Fibroblast of skin of left biceps (primary cell): Measurements from ENCODE around the gene KRTAP9-3.
"Not testable (repeated sequence)": the region's sequence is repeated elsewhere in the genome, so short reads cannot be mapped to it uniquely, and the experiment has no call there.

Source experiments
- DNase-seq, 2 experiments: peaks; one replicate each; pipeline ENCODE4 v3.0.0-alpha.2; 2013; ENCODE audit warnings: low read depth in 2 of 2

The KRTAP9-3 gene

GRCh38 chr17:41249637-41250240, 17.5 kb downstream of the KRTAP9-3 start, which contains the start of gene KRTAP9-4:
Gene KRTAP9-4, plus strand, starts transcription at chr17:41249687. Its CDS starts 34 bp downstream, at chr17:41249721.
- not testable (repeated sequence) for DNase-seq

- no peak for DNase-seq
Measured at GRCh38 chr17:41251261-41251660, 19.0 kb downstream of the KRTAP9-3 start.

- no peak for DNase-seq
Measured at GRCh38 chr17:41254861-41255260, 22.6 kb downstream of the KRTAP9-3 start.

- DNase-seq: not testable (repeated sequence)
Measured at GRCh38 chr17:41255381-41256290, 23.4 kb downstream of the KRTAP9-3 start, which contains the start of gene KRTAP9-9. Gene KRTAP9-9, plus strand, starts transcription at chr17:41255384.

DNA sequence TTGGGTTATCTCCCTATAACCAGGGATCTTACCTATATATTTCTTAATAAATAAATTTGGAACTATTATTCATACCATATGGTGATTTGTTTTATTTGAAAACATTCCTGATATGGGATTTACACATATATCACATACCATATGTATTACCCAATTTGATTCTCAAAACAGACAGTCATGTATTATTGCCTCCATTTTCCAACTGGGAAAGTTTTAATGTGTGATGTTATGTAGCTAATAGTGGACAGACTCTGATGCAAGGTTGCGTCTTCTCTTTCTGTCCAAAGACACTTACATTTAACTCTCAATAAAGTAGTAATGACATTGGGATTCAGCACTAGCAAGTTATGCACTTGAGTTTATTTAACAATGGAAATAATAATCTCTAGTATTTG, 24.0 kb downstream of the KRTAP9-3 start:
- peak; percentile 33 to 45 for DNase-seq

GRCh38 chr17:41258406-41258805, 26.2 kb downstream of the KRTAP9-3 start:
- no peak for DNase-seq

GRCh38 chr17:41263212-41263611, 31.0 kb downstream of the KRTAP9-3 start:
- no peak for DNase-seq

GRCh38 chr17:41264599-41264998, 32.4 kb downstream of the KRTAP9-3 start:
- DNase-seq: no peak

DNA sequence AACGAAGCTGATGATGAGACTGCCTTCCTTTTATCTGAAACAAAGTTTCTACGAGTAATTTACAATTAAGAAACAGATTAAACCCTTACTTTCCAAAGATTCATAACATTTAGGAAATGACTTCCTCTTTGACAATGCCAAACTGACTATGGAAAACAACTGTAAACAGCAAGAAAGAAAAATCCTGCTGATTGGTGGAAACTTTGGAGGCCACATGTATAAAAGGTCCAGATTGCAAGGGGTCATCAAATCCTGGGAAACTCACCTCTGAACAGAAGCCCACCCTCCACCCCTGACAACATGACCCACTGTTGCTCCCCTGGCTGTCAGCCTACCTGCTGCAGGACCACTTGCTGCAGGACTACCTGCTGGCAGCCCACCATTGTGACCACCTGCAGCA, 32.8 kb downstream of the KRTAP9-3 start, which contains the start of gene KRTAP9-6:
KRTAP9-6 (plus strand) TSS at position 301 of the 400 bp plus-strand sequence; CDS start at position 301, 0 bp downstream.
- DNase-seq: no peak

DNA sequence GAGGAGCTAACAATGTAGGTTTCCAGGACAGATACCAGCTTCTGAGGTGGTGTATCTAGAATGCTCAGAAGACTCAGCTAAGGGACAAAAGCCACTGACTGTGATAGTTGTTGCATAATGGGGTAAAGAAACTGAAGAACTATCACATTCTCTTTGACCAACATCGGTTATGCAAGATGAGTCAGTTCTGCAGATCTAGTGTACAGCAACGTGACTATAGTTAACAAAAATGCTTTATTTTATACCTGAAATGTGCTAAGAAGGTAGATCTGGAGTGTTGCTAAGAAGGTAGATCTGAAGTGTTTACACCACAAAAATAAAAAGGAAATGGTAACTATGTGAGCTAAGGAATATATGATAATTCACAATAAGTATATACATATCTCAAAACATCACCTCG, 35.5 kb downstream of the KRTAP9-3 start:
- DNase-seq: no peak

DNA sequence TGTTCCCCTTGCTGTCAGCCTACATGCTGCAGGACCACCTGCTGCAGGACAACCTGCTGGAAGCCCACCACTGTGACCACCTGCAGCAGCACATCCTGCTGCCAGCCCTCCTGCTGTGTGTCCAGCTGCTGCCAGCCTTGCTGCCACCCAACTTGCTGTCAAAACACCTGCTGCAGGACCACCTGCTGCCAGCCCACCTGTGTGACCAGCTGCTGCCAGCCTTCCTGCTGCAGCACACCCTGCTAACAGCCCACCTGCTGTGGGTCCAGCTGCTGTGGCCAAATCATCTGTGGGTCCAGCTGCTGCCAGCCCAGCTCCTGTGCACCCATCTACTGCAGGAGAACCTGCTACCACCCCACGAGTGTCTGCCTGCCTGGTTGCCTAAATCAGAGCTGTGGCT, 39.1 kb downstream of the KRTAP9-3 start:
- DNase-seq: not testable (repeated sequence)

DNA sequence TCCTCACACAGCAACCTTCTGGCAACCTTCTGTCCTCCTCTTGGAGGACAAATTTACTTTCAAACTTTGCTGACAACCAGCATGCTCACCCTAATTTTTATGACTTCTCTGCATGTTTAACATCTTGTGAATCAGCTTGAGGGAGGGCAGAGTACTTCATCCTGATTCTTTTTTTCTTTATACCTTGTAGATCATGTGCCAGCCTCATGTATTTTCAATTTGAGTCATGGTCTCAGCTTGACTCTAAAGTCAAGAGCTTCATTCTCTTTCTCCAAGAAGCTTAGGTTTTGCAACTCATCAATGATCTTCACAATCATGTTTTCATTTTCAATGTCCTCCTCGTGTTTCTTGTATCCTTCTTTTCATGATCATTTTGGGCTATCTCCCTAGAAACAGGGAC, 39.6 kb downstream of the KRTAP9-3 start:
- DNase-seq: no peak

GRCh38 chr17:41275648-41276190, 43.5 kb downstream of the KRTAP9-3 start, which contains the start of gene KRTAP9-7:
Gene KRTAP9-7, plus strand, starts transcription at chr17:41275698. Its CDS starts 0 bp downstream, at chr17:41275698.
- not testable (repeated sequence) for DNase-seq

DNA sequence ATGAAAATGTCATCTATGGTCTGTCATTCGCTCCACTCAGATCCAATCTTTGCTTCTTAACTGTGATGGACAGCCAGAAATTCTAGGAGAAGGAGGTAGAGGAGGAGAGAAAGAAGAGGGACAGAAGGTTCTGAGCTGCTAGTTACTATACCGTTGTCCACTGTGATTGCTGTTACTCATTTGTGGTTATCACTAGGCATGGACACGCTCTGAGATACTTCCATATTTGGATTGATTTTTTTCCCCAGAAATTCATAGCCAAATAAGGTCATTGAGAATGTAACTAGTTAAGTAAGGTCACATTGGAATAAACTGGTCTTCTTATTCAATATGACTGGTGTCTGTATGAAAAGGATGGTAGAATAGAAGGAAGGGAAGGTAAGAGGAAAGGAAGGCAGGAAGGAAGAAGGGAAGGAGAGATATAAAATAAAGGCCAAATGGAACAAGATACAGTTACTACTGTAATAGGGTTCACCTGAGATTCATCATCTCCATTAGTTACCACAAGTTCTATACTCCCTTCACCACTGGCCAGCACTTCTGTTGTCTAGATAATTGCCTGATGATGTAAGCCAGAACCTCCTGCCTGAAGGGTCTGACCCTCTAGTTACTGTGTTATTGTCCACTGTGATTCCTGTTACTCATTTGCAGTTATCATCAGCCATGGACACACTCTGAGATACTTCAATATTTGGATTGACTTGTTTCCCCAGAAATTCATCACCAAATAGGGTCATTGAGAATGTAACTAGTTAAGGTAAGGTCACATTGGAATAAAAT, 46.1 kb downstream of the KRTAP9-3 start:
- DNase-seq: no peak
